K562 (cell line): Measurements from ENCODE around the gene MARCHF3. TPM values are rescaled to one million over a fixed set of nuclear protein-coding genes. Genes with fewer than 3 reads are reported as not detected.

Experiments
- ATAC-seq: fragments of 200-7000 bp; cut with Tn5 transposase; 3 replicates; pipeline ENCODE4 v1.9.1; 2020; ENCODE audit warnings: moderate library complexity
- BruUV-seq: library from RNA; stranded (reverse); fragments of 400-500 nt; replicated peaks from 2 replicates; lab custom pipeline; 2021; lab: Mats Ljungman, UMichigan
- CTCF ChIA-PET: fragments of 300-600 bp; formaldehyde crosslinking; extraction: SDS; loops from one replicate; lab custom pipeline; 2021; ENCODE audit warnings: low intra/inter-chr PET ratio; lab: Yijun Ruan, JAX
- POLR2A ChIA-PET: fragments of 300-600, 350-650 bp; sonication (Branson Sonifier 250); formaldehyde crosslinking; extraction: SDS; loops from one replicate; lab custom pipeline; 2021; ENCODE audit warnings: antibody characterized with exemption, inconsistent platforms; lab: Yijun Ruan, JAX
- DNase-seq, 4 experiments: peaks; one replicate each; pipeline versions ENCODE4 v3.0.0 to v3.0.0-alpha.2; 2011 to 2018; ENCODE audit warnings: low spot score in 3 of 4, mixed read lengths in 3 of 4; ENCODE audit errors: extremely low read depth in 1 of 4
- FAIRE-seq: peaks from 2 replicates; lab custom pipeline; 2011; peaks lifted over from hg19 to GRCh38; lab: Jason Lieb, UNC
- H2AFZ ChIP-seq: 2 replicates; pipeline ENCODE4 v1.6.0; 2011; ENCODE audit warnings: low read depth, low read length, control low read depth, inconsistent platforms
- H3K27ac ChIP-seq: fragments of 200-600 bp; 3 replicates; pipeline ENCODE4 v1.8.0; 2011; ENCODE audit warnings: low read depth, mild to moderate bottlenecking, control low read depth, inconsistent platforms, low read length, moderate library complexity, mixed read lengths; ENCODE audit errors: extremely low read depth
- H3K27me3 ChIP-seq, 2 experiments: fragments of 300-600 bp in 1 of 2; 2 replicates in 1 of 2; 3 replicates in 1 of 2; pipeline versions ENCODE4 v1.6.0 to v1.8.0; 2011; ENCODE audit warnings: inconsistent platforms in 2 of 2, low read length in 2 of 2, mild to moderate bottlenecking in 1 of 2, mixed read lengths in 1 of 2, moderate library complexity in 1 of 2; ENCODE audit not compliant: control insufficient read depth in 2 of 2, insufficient read depth in 2 of 2
- H3K36me3 ChIP-seq: fragments of 300-600 bp; 3 replicates; pipeline ENCODE4 v1.8.0; 2011; ENCODE audit warnings: mild to moderate bottlenecking, low read length, inconsistent platforms; ENCODE audit not compliant: control insufficient read depth, insufficient read depth
- H3K4me1 ChIP-seq, 2 experiments: fragments of 200-600 bp in 1 of 2; replicated peaks in 1 of 2; 2 replicates in 1 of 2; 3 replicates in 1 of 2; pipeline versions ENCODE4 v1.5.1 to v1.8.0; 2011; ENCODE audit warnings: inconsistent platforms in 2 of 2, low read length in 2 of 2, mild to moderate bottlenecking in 1 of 2, mixed read lengths in 1 of 2, moderate library complexity in 1 of 2; ENCODE audit not compliant: control insufficient read depth in 2 of 2, insufficient read depth in 2 of 2
- H3K4me2 ChIP-seq: 2 replicates; pipeline ENCODE4 v1.6.1; 2011; ENCODE audit warnings: low read length, control low read depth, inconsistent platforms, mixed read lengths; ENCODE audit not compliant: insufficient read depth
- H3K4me3 ChIP-seq: fragments of 200-600 bp; sonication (generic), shearing (Covaris generic); 2 replicates; pipeline ENCODE4 v1.5.1; 2016; ENCODE audit warnings: control low read depth, inconsistent platforms
- H3K79me2 ChIP-seq: fragments of 200-600 bp; 3 replicates; pipeline ENCODE4 v1.8.0; 2011; ENCODE audit warnings: low read length, inconsistent platforms; ENCODE audit not compliant: control insufficient read depth, insufficient read depth
- H3K9ac ChIP-seq, 2 experiments: 2 replicates each; pipeline versions ENCODE4 v1.6.0 to v1.6.1; 2011; ENCODE audit warnings: low read depth in 2 of 2, low read length in 2 of 2, control low read depth in 1 of 2, inconsistent platforms in 1 of 2, mild to moderate bottlenecking in 1 of 2, mixed read lengths in 1 of 2; ENCODE audit not compliant: insufficient read depth in 1 of 2
- H3K9me1 ChIP-seq: one replicate; pipeline ENCODE4 v1.6.0; 2011; ENCODE audit warnings: inconsistent platforms, mild to moderate bottlenecking, low read length, moderate library complexity; ENCODE audit not compliant: control insufficient read depth, insufficient read depth
- H3K9me3 ChIP-seq: replicated peaks from 2 replicates; pipeline ENCODE4 v1.5.1; 2011; ENCODE audit warnings: low read depth, low read length, inconsistent platforms; ENCODE audit not compliant: control insufficient read depth, insufficient read depth
- H4K20me1 ChIP-seq: replicated peaks from 2 replicates; pipeline ENCODE4 v1.6.1; 2011; ENCODE audit warnings: low read length, inconsistent platforms, mixed read lengths; ENCODE audit not compliant: control insufficient read depth, insufficient read depth
- BHLHE40 ChIP-seq: IDR thresholded peaks from 2 replicates; pipeline ENCODE4 v1.6.1; 2011; ENCODE audit warnings: low read length, improper control_type of control experiment
- CBFB ChIP-seq: sonication (generic); formaldehyde crosslinking; IDR thresholded peaks from 2 replicates; pipeline ENCODE4 v1.4.0; 2020; ENCODE audit warnings: mild to moderate bottlenecking, missing genetic modification reagents
- FUS ChIP-seq: fragments of 200-400 bp; formaldehyde crosslinking; optimal IDR thresholded peaks from 2 replicates; pipeline ENCODE3; 2017; ENCODE audit warnings: low read depth, low read length
- WGBS: fragments of 100-300 bp; shearing (Covaris generic); methylation state at CpG from one replicate; pipeline ENCODE4 v1.1.6; 2016; ENCODE audit warnings: low coverage, mixed read lengths; ENCODE audit not compliant: insufficient coverage; ENCODE audit errors: missing lambda C conversion rate; 5-methylcytosine and 5-hydroxymethylcytosine counted together
- in situ Hi-C: fragments of 300-500 bp; cut with MboI; formaldehyde crosslinking; loops from 4 replicates; pipeline ENCODE4 v1.15.0; 2018; ENCODE audit warnings: inconsistent platforms, mixed read lengths
- intact Hi-C: fragments of 100-400 bp; cut with micrococcal nuclease; formaldehyde crosslinking; loops from 2 replicates; pipeline ENCODE4 v1.14.2; 2022
- polyA plus RNA-seq, 8 experiments: library from polyadenylated mRNA; depleted of rRNA in 4 of 8; stranded (reverse) in 5 of 8; unstranded in 3 of 8; fragments of >200 nt; fragmentation: Nextera tagmentation in 2 of 8; fragmentation: Illumina TruSeq in 1 of 8; extraction: Ambion mirVana in 2 of 8; extraction: Trizol in 1 of 8; gene quantifications; 2 replicates each; pipeline versions ENCODE4 v1.2.1 to v1.2.3, GENCODE V29; 2011 to 2014; ENCODE audit warnings: inconsistent platforms in 1 of 8, missing spikeins in 1 of 8
- total RNA-seq, 7 experiments: library from RNA; depleted of rRNA in 6 of 7; stranded (reverse); fragments of >200 nt in 6 of 7; fragmentation: Illumina TruSeq in 2 of 7; extraction: Trizol in 2 of 7; gene quantifications; 2 replicates each; pipeline versions ENCODE4 v1.2.1 to v1.2.3, GENCODE V29; 2011 to 2021; ENCODE audit warnings: low replicate concordance in 1 of 7
- TF ChIP-seq, protein P1 (sequence below): sonication (generic); formaldehyde crosslinking; IDR thresholded peaks from 2 replicates; pipeline ENCODE4 v1.8.0; 2022; ENCODE audit warnings: missing genetic modification reagents, mild to moderate bottlenecking, moderate library complexity, borderline replicate concordance
- TF ChIP-seq, protein P2 (sequence below): fragments of 450-650 bp; IDR thresholded peaks from 2 replicates; pipeline ENCODE4 v1.7.0; 2016; ENCODE audit warnings: borderline replicate concordance

MARCHF3 gene
- total and polyA plus RNA-seq, 9 of the 15 experiments (the other 6 are each of a cell fraction or from before 2014, with no cell fraction given), result 5.6 to 37.4 (median 16.5) TPM

DNA sequence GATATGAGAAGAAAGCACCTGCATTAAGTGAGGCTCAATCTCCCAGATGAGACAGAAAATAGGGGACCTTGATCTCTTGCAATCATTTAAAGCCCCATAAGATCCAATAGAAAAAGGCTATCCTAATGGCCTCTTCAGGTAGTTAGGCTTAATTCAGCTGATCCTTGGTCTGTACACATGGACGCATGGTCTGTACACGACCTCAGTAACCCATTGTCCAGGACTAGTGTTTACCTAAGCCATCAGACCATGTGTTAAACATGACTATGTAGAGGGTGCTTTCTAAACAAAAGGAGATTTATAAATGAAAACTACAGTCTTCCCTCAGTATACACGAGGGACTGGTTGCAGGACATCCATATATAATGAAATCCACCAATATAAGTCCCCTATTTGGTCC, 7.5 kb downstream of the MARCHF3 start:
- no peak overlapping the region for H3K9ac ChIP-seq
- no TSS peak for BruUV-seq
- no peak for FAIRE-seq
- no peak overlapping the region for H3K4me2 ChIP-seq
- H3K79me2 ChIP-seq, result peaks cover 91% of the 10 kb centered on the region
- H3K27me3 ChIP-seq, result no peaks in the 10 kb centered on the region
- no peak overlapping the region for H3K4me3 ChIP-seq
- no peak overlapping the region for H2AFZ ChIP-seq
- H3K27ac ChIP-seq, result no peak overlapping the region
- H3K36me3 ChIP-seq, result no peaks in the 10 kb centered on the region; the same call in 2 of the 3 replicates
- CTCF ChIA-PET, result interaction anchor here (0.6 kb wide), 1 partner anchor 862 kb away, joined by 3 read pairs; no protein-coding TSS in a partner anchor
- TF ChIP-seq BHLHE40 (no peak), CBFB (CRISPR knock-in tag) (no peak), FUS (no peak)
- TF ChIP-seq, protein P1, sequence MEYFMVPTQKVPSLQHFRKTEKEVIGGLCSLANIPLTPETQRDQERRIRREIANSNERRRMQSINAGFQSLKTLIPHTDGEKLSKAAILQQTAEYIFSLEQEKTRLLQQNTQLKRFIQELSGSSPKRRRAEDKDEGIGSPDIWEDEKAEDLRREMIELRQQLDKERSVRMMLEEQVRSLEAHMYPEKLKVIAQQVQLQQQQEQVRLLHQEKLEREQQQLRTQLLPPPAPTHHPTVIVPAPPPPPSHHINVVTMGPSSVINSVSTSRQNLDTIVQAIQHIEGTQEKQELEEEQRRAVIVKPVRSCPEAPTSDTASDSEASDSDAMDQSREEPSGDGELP (CRISPR knock-in tag), result no peak
- TF ChIP-seq, protein P2, sequence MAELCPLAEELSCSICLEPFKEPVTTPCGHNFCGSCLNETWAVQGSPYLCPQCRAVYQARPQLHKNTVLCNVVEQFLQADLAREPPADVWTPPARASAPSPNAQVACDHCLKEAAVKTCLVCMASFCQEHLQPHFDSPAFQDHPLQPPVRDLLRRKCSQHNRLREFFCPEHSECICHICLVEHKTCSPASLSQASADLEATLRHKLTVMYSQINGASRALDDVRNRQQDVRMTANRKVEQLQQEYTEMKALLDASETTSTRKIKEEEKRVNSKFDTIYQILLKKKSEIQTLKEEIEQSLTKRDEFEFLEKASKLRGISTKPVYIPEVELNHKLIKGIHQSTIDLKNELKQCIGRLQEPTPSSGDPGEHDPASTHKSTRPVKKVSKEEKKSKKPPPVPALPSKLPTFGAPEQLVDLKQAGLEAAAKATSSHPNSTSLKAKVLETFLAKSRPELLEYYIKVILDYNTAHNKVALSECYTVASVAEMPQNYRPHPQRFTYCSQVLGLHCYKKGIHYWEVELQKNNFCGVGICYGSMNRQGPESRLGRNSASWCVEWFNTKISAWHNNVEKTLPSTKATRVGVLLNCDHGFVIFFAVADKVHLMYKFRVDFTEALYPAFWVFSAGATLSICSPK, result no peak
- TF ChIP-seq, all 486 proteins: peak for 0
- DNase-seq, result no peak
- in situ Hi-C loops, result no loop called here
- no peaks in the 10 kb centered on the region for H3K9me1 ChIP-seq
- no peak for ATAC-seq
- intact Hi-C loops, result no loop called here
- H4K20me1 ChIP-seq, result peaks cover 14% of the 10 kb centered on the region
- no peaks in the 10 kb centered on the region for H3K9me3 ChIP-seq
- WGBS, result 61% methylated on average over 3 of the region's 3 CpGs
- peaks cover 3 to 33% of the 10 kb centered on the region in 2 experiments; a peak in 4 of 5 replicates for H3K4me1 ChIP-seq
- POLR2A ChIA-PET, result no interaction called here
